Lung (tissue), 12 donors: ENCODE data around the gene ABHD10. TPM values are rescaled to one million over a fixed set of nuclear protein-coding genes. Genes with fewer than 3 reads are reported as not detected.
A peak's percentile ranks its signal among the peaks of the same experiment; 100 is the strongest.

Source experiments
- ATAC-seq: fragments of 200-7000 bp; cut with Tn5 transposase; one replicate; pipeline ENCODE4 v1.9.1; 2020; ENCODE audit warnings: moderate number of reproducible peaks; ENCODE audit not compliant: insufficient read depth, low FRiP score
- DNase-seq, 3 donors: peaks; one replicate each; pipeline ENCODE4 v3.0.0-alpha.2; 2013 to 2017
- H3K27ac ChIP-seq, 2 donors: one replicate each; pipeline ENCODE4 v1.5.1; 2013; ENCODE audit warnings: mild to moderate bottlenecking in 2 of 2, moderate library complexity in 2 of 2, control low read depth in 1 of 2, inconsistent platforms in 1 of 2, low read depth in 1 of 2, low read length in 1 of 2
- H3K27me3 ChIP-seq, 3 donors: one replicate each; pipeline ENCODE4 v1.5.1; 2013; ENCODE audit warnings: low read length in 2 of 3; ENCODE audit not compliant: control insufficient read depth in 3 of 3, insufficient read depth in 3 of 3
- H3K36me3 ChIP-seq, 4 donors: one replicate each; pipeline ENCODE4 v1.5.1; 2013; ENCODE audit warnings: low read length in 4 of 4, mild to moderate bottlenecking in 1 of 4, moderate library complexity in 1 of 4; ENCODE audit not compliant: control insufficient read depth in 4 of 4, insufficient read depth in 4 of 4
- H3K4me1 ChIP-seq, 5 donors: one replicate each; pipeline ENCODE4 v1.5.1; 2013; ENCODE audit warnings: low read length in 5 of 5, mild to moderate bottlenecking in 2 of 5, moderate library complexity in 1 of 5; ENCODE audit not compliant: control insufficient read depth in 5 of 5, insufficient read depth in 5 of 5
- H3K4me3 ChIP-seq: one replicate; pipeline ENCODE4 v1.5.1; 2013; ENCODE audit warnings: mild to moderate bottlenecking, control low read depth, moderate library complexity
- H3K9ac ChIP-seq, 2 donors: one replicate each; pipeline ENCODE4 v1.5.1; 2013; ENCODE audit warnings: low read length in 2 of 2, control low read depth in 1 of 2; ENCODE audit not compliant: insufficient read depth in 1 of 2
- H3K9me3 ChIP-seq, 4 donors: one replicate each; pipeline ENCODE4 v1.5.1; 2013; ENCODE audit warnings: low read length in 3 of 4, mild to moderate bottlenecking in 1 of 4, moderate library complexity in 1 of 4; ENCODE audit not compliant: control insufficient read depth in 4 of 4, insufficient read depth in 3 of 4
- CTCF ChIP-seq: IDR thresholded peaks from 2 replicates; pipeline ENCODE4 v1.5.1; 2012; ENCODE audit warnings: mild to moderate bottlenecking; ENCODE audit errors: control extremely low read depth, extremely low read depth
- WGBS, 2 donors: extraction: QIAGEN DNeasy Blood & Tissue Kit; methylation state at CpG; one replicate each; pipeline ENCODE4 v1.1.7; 2013; 5-methylcytosine and 5-hydroxymethylcytosine counted together
- polyA plus RNA-seq, 2 donors: library from polyadenylated mRNA; stranded (reverse); fragments of 200-250 nt; gene quantifications; one replicate each; pipeline ENCODE4 v1.2.1, GENCODE V29; 2013
- total RNA-seq, 2 donors: library from RNA; depleted of rRNA in 1 of 2; stranded (reverse); fragments of >200 nt in 1 of 2; gene quantifications; one replicate each; pipeline ENCODE4 v1.2.1, GENCODE V29; 2014 to 2021
- donor health status: control.
- donor health status: control.
- donor health status: Bipolar disorder and iron deficiency.
- donor health status: healthy.
- donor health status: DM: yes; HTN: yes; CAD: no.

Gene ABHD10
- total and polyA plus RNA-seq, 4 donors = 10.6 to 52.1 (median 23.0) TPM

GRCh38 chr3:111993038-111993437 is 14.2 kb downstream of the ABHD10 start:
- Histone ChIP-seq H3K4me3 (no peak overlapping the region), H3K27me3 (no peaks in the 10 kb centered on the region), H3K4me1 (peaks cover 0 to 7% (median 2%) of the 10 kb centered on the region in 5 donors), H3K9me3 (no peaks in the 10 kb centered on the region), H3K9ac (no peak overlapping the region), H3K36me3 (peaks cover 5 to 13% (median 12%) of the 10 kb centered on the region in 4 donors), H3K27ac (no peak overlapping the region)
- WGBS, 2 donors = 94 to 96% methylated on average over 2 of the region's 2 CpGs
- ATAC-seq (no peak), DNase-seq (no peak)
- no peak for TF ChIP-seq CTCF

- Histone ChIP-seq H3K27ac (no peak within 1 kb of the TSS), H3K9me3 (no peaks in the 10 kb centered on the region), H3K27me3 (no peaks in the 10 kb centered on the region), H3K36me3 (peaks cover 0 to 4% (median 0%) of the 10 kb centered on the region in 4 donors), H3K4me3 (no peak within 1 kb of the TSS), H3K4me1 (peaks cover 2 to 41% (median 7%) of the 10 kb centered on the region in 5 donors), H3K9ac (peak within 1 kb of the TSS; percentile 41 to 68)
- 5 to 10% methylated on average over 30 of the region's 30 CpGs for WGBS, 2 donors
- ATAC-seq (peak; percentile 60), DNase-seq (peak; percentile 34 to 50 (median 49))
- no peak for TF ChIP-seq CTCF
Measured at GRCh38 chr3:111998636-111999483, 20.0 kb downstream of the ABHD10 start, which contains the start of gene TAGLN3. TSS of gene TAGLN3 (plus strand) at chr3:111998922. CDS start at chr3:111999423, 501 bp downstream.

- no peak for ATAC-seq
- TF ChIP-seq CTCF = no peak
- H3K4me3 ChIP-seq = no peak overlapping the region
- DNase-seq = peak in 2 of 3 donors; percentile 42 to 50
- WGBS, 2 donors = 31 to 36% methylated on average over 19 of the region's 19 CpGs
- peaks cover 0 to 41% (median 7%) of the 10 kb centered on the region in 5 donors for H3K4me1 ChIP-seq
- no peak overlapping the region for H3K27ac ChIP-seq
- no peaks in the 10 kb centered on the region for H3K27me3 ChIP-seq
- H3K9me3 ChIP-seq = no peaks in the 10 kb centered on the region
- peaks cover 0 to 4% (median 0%) of the 10 kb centered on the region in 4 donors for H3K36me3 ChIP-seq
- H3K9ac ChIP-seq = peak overlapping the region; percentile 28 to 61
Measured at GRCh38 chr3:111999484-112000324, 20.9 kb downstream of the ABHD10 start.
